Mesothelial cell of epicardium (in vitro differentiated cells): ENCODE results near the gene GRIPAP1. TPM values are rescaled to one million over a fixed set of nuclear protein-coding genes. Genes with fewer than 3 reads are reported as not detected.

ENCODE experiments used
- DNase-seq, 2 experiments: peaks; one replicate each; pipeline ENCODE4 v3.0.0; 2021; ENCODE audit warnings: low spot score in 2 of 2; ENCODE audit not compliant: unreplicated experiment in 2 of 2
- H3K27ac Mint-ChIP-seq: 2 replicates; pipeline ENCODE4 v1.8.0; 2021; ENCODE audit warnings: mixed read lengths
- H3K27me3 Mint-ChIP-seq: 2 replicates; pipeline ENCODE4 v1.8.0; 2021; ENCODE audit warnings: low read depth, mixed read lengths
- H3K36me3 Mint-ChIP-seq: 2 replicates; pipeline ENCODE4 v1.8.0; 2021; ENCODE audit warnings: mixed read lengths
- H3K4me1 Mint-ChIP-seq: 2 replicates; pipeline ENCODE4 v1.8.0; 2021; ENCODE audit warnings: mixed read lengths
- H3K4me3 Mint-ChIP-seq: 2 replicates; pipeline ENCODE4 v1.8.0; 2021; ENCODE audit warnings: mild to moderate bottlenecking, moderate library complexity, mixed read lengths
- H3K9me3 Mint-ChIP-seq: 2 replicates; pipeline ENCODE4 v1.8.0; 2021; ENCODE audit warnings: mixed read lengths
- CTCF ChIP-seq: fragments of 200-600 bp; sonication (generic); IDR thresholded peaks from one replicate; pipeline ENCODE4 v1.5.0; 2021; ENCODE audit warnings: antibody characterized with exemption; ENCODE audit not compliant: unreplicated experiment
- total RNA-seq: library from RNA; stranded (reverse); gene quantifications from 3 replicates; pipeline ENCODE4 v1.2.1, GENCODE V29; 2021

GRIPAP1 gene
- total RNA-seq: 64.4 to 69.7 TPM (median 68.4 TPM) in 3 replicates

- TF ChIP-seq CTCF: no peak
- Mint-ChIP-seq H3K4me3 (peak within 1 kb of the TSS; percentile 98), H3K9me3 (peaks cover 5% of the 10 kb centered on the region), H3K27ac (peak within 1 kb of the TSS; percentile 96), H3K36me3 (peaks cover 12% of the 10 kb centered on the region), H3K4me1 (peaks cover 14% of the 10 kb centered on the region), H3K27me3 (no peaks in the 10 kb centered on the region)
- peak; percentile 52 to 72 for DNase-seq
Observed at GRCh38 chrX:49002091-49002935, at the start of gene GRIPAP1. Gene GRIPAP1, minus strand, starts transcription at chrX:49002264. Its CDS starts 35 bp downstream, at chrX:49002229.

GRCh38 chrX:49043987-49044281 lies 41.9 kb upstream of the GRIPAP1 start:
- Mint-ChIP-seq H3K27ac (peak overlapping the region; percentile 91), H3K27me3 (no peaks in the 10 kb centered on the region), H3K36me3 (peaks cover 2% of the 10 kb centered on the region), H3K4me3 (peak overlapping the region; percentile 90), H3K4me1 (peaks cover 31% of the 10 kb centered on the region), H3K9me3 (peaks cover 8% of the 10 kb centered on the region)
- no peak for DNase-seq
- TF ChIP-seq CTCF: no peak

GRCh38 chrX:49043220-49043986 lies 41.3 kb upstream of the GRIPAP1 start, which contains the start of gene TFE3:
Gene TFE3, minus strand, starts transcription at chrX:49043357. Its CDS starts 131 bp downstream, at chrX:49043226.
- Mint-ChIP-seq H3K4me3 (peak within 1 kb of the TSS; percentile 90), H3K9me3 (peaks cover 8% of the 10 kb centered on the region), H3K27me3 (no peaks in the 10 kb centered on the region), H3K4me1 (peaks cover 36% of the 10 kb centered on the region), H3K36me3 (peaks cover 7% of the 10 kb centered on the region), H3K27ac (peak within 1 kb of the TSS; percentile 100)
- peak; percentile 63 for TF ChIP-seq CTCF
- DNase-seq: peak; percentile 91 to 95

- no peak for TF ChIP-seq CTCF
- no peak for DNase-seq
- H3K9me3 Mint-ChIP-seq: peaks cover 8% of the 10 kb centered on the region
Observed at GRCh38 chrX:49042581-49043219, 40.6 kb upstream of the GRIPAP1 start.

GRCh38 chrX:49041744-49042580 lies 39.9 kb upstream of the GRIPAP1 start:
- Mint-ChIP-seq H3K4me1 (peaks cover 41% of the 10 kb centered on the region), H3K36me3 (peaks cover 13% of the 10 kb centered on the region), H3K27me3 (no peaks in the 10 kb centered on the region), H3K27ac (peak overlapping the region; percentile 100), H3K4me3 (peak overlapping the region; percentile 90), H3K9me3 (peaks cover 8% of the 10 kb centered on the region)
- TF ChIP-seq CTCF: no peak
- no peak for DNase-seq

More at GRCh38 chrX:49042581-49043219, 40.6 kb upstream of the GRIPAP1 start:
- H3K4me3 Mint-ChIP-seq: peak overlapping the region; percentile 90
- peak overlapping the region; percentile 100 for H3K27ac Mint-ChIP-seq
- no peaks in the 10 kb centered on the region for H3K27me3 Mint-ChIP-seq
- H3K36me3 Mint-ChIP-seq: peaks cover 11% of the 10 kb centered on the region
- peaks cover 40% of the 10 kb centered on the region for H3K4me1 Mint-ChIP-seq
